HEK293 (cell line): Measurements from ENCODE around the gene MIB2.

Experiments
- CTCF ChIA-PET: fragments of 350-600 bp; formaldehyde crosslinking; extraction: SDS; loops from one replicate; lab custom pipeline; 2021; ENCODE audit warnings: antibody characterized with exemption; lab: Yijun Ruan, JAX
- POLR2A ChIA-PET: fragments of 300-600 bp; formaldehyde crosslinking; extraction: SDS; loops from one replicate; lab custom pipeline; 2020; ENCODE audit warnings: antibody characterized with exemption, inconsistent platforms; lab: Yijun Ruan, JAX
- H3K27ac ChIP-seq: fragments of 200-500 bp; sonication (Bioruptor generic); 2 replicates; pipeline ENCODE4 v1.5.1; 2014; ENCODE audit warnings: low read depth, low read length, control low read depth, inconsistent platforms; ENCODE audit errors: extremely low read depth
- H3K36me3 ChIP-seq, 2 experiments: fragments of 200-500 bp in 1 of 2; sonication (Bioruptor generic) in 1 of 2; 1 replicate in 1 of 2; 2 replicates in 1 of 2; pipeline ENCODE4 v1.5.1; 2014 to 2017; ENCODE audit warnings: inconsistent platforms in 2 of 2, low read length in 2 of 2; ENCODE audit not compliant: control insufficient read depth in 2 of 2, insufficient read depth in 1 of 2
- H3K4me1 ChIP-seq: fragments of 200-500 bp; sonication (Bioruptor generic); 2 replicates; pipeline ENCODE4 v1.5.1; 2014; ENCODE audit warnings: mild to moderate bottlenecking, low read length, inconsistent platforms; ENCODE audit not compliant: control insufficient read depth, insufficient read depth
- H3K4me3 ChIP-seq: 2 replicates; pipeline ENCODE4 v1.5.1; 2011; ENCODE audit warnings: low read depth, mild to moderate bottlenecking, control low read depth, low read length, moderate library complexity
- H3K9me3 ChIP-seq: fragments of 200-500 bp; sonication (Bioruptor generic); 2 replicates; pipeline ENCODE4 v1.5.1; 2014; ENCODE audit warnings: low read depth, low read length, inconsistent platforms; ENCODE audit not compliant: control insufficient read depth, insufficient read depth
- EGR2 ChIP-seq: fragments of 450-650 bp; formaldehyde crosslinking; IDR thresholded peaks from 2 replicates; pipeline ENCODE4 v1.5.1; 2016; ENCODE audit warnings: low read depth, missing biosample characterization, missing genetic modification characterization
- ELK4 ChIP-seq: IDR thresholded peaks from 2 replicates; pipeline ENCODE4 v1.6.1; 2011; ENCODE audit warnings: mild to moderate bottlenecking, low read depth, low read length, borderline replicate concordance
- FEZF1 ChIP-seq: fragments of 450-650 bp; formaldehyde crosslinking; IDR thresholded peaks from 2 replicates; pipeline ENCODE4 v1.5.1; 2016; ENCODE audit warnings: missing biosample characterization, missing genetic modification characterization
- GLI2 ChIP-seq: fragments of 450-650 bp; formaldehyde crosslinking; IDR thresholded peaks from 2 replicates; pipeline ENCODE4; 2017; ENCODE audit warnings: missing biosample characterization, missing genetic modification characterization, low read depth, borderline replicate concordance
- KLF8 ChIP-seq: fragments of 450-650 bp; formaldehyde crosslinking; IDR thresholded peaks from 2 replicates; pipeline ENCODE4 v1.5.1; 2016; ENCODE audit warnings: missing biosample characterization, missing genetic modification characterization
- SETDB1 ChIP-seq: IDR thresholded peaks from one replicate; pipeline ENCODE4 v1.6.1; 2017; ENCODE audit warnings: mild to moderate bottlenecking, low read length, moderate library complexity, mixed read lengths; ENCODE audit not compliant: insufficient read length
- ZNF146 ChIP-seq: fragments of 450-650 bp; formaldehyde crosslinking; IDR thresholded peaks from 2 replicates; pipeline ENCODE4 v1.5.1; 2016; ENCODE audit warnings: missing biosample characterization, missing genetic modification characterization
- ZNF211 ChIP-seq: fragments of 450-650 bp; formaldehyde crosslinking; IDR thresholded peaks from 2 replicates; pipeline ENCODE4 v1.5.1; 2016; ENCODE audit warnings: low read depth, missing biosample characterization, missing genetic modification characterization
- ZNF354C ChIP-seq: fragments of 450-650 bp; formaldehyde crosslinking; IDR thresholded peaks from 2 replicates; pipeline ENCODE4 v1.5.1; 2016; ENCODE audit warnings: missing biosample characterization, missing genetic modification characterization, low read depth, borderline replicate concordance
- ZNF529 ChIP-seq: fragments of 450-650 bp; formaldehyde crosslinking; IDR thresholded peaks from 2 replicates; pipeline ENCODE4 v1.5.1; 2017; ENCODE audit warnings: missing genetic modification characterization, missing biosample characterization; ENCODE audit not compliant: insufficient replicate concordance
- ZNF544 ChIP-seq: fragments of 450-650 bp; formaldehyde crosslinking; IDR thresholded peaks from 2 replicates; pipeline ENCODE4 v1.5.0; 2017; ENCODE audit warnings: missing biosample characterization, missing genetic modification characterization
- ZNF571 ChIP-seq: fragments of 450-650 bp; formaldehyde crosslinking; IDR thresholded peaks from 2 replicates; pipeline ENCODE4 v1.5.0; 2017; ENCODE audit warnings: missing biosample characterization, missing genetic modification characterization
- ZNF664 ChIP-seq: fragments of 450-650 bp; formaldehyde crosslinking; IDR thresholded peaks from 2 replicates; pipeline ENCODE4 v1.5.1; 2016; ENCODE audit warnings: missing biosample characterization, missing genetic modification characterization
- ZNF704 ChIP-seq: fragments of 450-650 bp; formaldehyde crosslinking; IDR thresholded peaks from 2 replicates; pipeline ENCODE4 v1.5.1; 2016; ENCODE audit warnings: missing biosample characterization, missing genetic modification characterization
- ZNF768 ChIP-seq: fragments of 450-650 bp; formaldehyde crosslinking; IDR thresholded peaks from 2 replicates; pipeline ENCODE4 v1.5.1; 2018; ENCODE audit warnings: missing biosample characterization, mild to moderate bottlenecking, missing genetic modification characterization
- ZNF792 ChIP-seq: fragments of 450-650 bp; formaldehyde crosslinking; IDR thresholded peaks from 2 replicates; pipeline ENCODE4 v1.5.1; 2016; ENCODE audit warnings: missing biosample characterization, missing genetic modification characterization
- TF ChIP-seq, protein P1 (sequence below): fragments of 450-650 bp; formaldehyde crosslinking; IDR thresholded peaks from 2 replicates; pipeline ENCODE4 v1.5.1; 2016; ENCODE audit warnings: missing biosample characterization, missing genetic modification characterization
- TF ChIP-seq, protein P2 (sequence below): fragments of 450-650 bp; formaldehyde crosslinking; IDR thresholded peaks from 2 replicates; pipeline ENCODE4 v1.5.0; 2017; ENCODE audit warnings: missing biosample characterization, missing genetic modification characterization, borderline replicate concordance
- TF ChIP-seq, protein P3 (sequence below): fragments of 450-650 bp; formaldehyde crosslinking; IDR thresholded peaks from 2 replicates; pipeline ENCODE4 v1.5.1; 2016; ENCODE audit warnings: missing biosample characterization, missing genetic modification characterization
- TF ChIP-seq, protein P4 (sequence below): fragments of 450-650 bp; formaldehyde crosslinking; IDR thresholded peaks from 2 replicates; pipeline ENCODE4 v1.5.1; 2016; ENCODE audit warnings: missing biosample characterization, missing genetic modification characterization

Gene MIB2

DNA sequence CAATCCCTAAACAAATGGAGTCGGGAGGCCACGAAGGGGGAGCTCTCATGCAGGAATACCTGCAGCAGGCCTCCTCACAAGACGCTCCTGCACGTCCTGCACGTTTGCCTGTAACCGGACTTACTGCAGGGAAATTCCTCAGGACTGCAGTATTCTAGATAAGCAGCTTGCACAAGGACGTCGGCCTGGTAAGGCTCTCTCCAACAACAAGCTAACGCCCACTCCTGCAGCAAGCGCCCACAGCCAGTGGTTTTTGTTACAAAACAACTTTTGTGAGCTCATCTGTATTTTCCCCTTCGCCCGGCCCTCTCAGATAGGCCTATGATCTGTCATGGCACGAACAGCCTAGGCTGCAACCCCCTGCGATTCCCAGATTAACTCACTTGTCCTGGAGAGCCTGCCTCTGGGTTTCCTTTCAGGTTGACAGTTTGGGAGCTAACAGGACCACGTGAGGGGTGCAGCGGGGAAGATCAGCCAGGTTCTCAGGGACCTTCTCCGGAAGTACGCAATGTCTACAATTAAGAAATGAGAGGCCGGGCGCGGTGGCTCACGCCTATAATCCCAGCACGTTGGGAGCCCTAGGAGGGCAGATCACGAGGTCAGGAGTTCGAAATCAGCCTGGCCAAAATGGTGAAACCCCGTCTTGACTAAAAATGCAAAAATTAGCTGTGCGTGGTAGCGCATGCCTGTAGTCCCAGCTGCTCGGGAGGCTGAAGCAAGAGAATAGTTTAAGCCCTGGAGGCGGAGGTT, 921 bp upstream of the MIB2 start (continued):
- no peak for TF ChIP-seq ZNF211 (tag by site-specific recombination)
- TF ChIP-seq ZNF792 (tag by site-specific recombination) = 0 out of 2 replicates have a peak, but pooled peaks have one; percentile 37
- TF ChIP-seq, protein P1, sequence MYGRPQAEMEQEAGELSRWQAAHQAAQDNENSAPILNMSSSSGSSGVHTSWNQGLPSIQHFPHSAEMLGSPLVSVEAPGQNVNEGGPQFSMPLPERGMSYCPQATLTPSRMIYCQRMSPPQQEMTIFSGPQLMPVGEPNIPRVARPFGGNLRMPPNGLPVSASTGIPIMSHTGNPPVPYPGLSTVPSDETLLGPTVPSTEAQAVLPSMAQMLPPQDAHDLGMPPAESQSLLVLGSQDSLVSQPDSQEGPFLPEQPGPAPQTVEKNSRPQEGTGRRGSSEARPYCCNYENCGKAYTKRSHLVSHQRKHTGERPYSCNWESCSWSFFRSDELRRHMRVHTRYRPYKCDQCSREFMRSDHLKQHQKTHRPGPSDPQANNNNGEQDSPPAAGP (tag by site-specific recombination) = 0 out of 2 replicates have a peak, but pooled peaks have one; percentile 15
- TF ChIP-seq, protein P2, sequence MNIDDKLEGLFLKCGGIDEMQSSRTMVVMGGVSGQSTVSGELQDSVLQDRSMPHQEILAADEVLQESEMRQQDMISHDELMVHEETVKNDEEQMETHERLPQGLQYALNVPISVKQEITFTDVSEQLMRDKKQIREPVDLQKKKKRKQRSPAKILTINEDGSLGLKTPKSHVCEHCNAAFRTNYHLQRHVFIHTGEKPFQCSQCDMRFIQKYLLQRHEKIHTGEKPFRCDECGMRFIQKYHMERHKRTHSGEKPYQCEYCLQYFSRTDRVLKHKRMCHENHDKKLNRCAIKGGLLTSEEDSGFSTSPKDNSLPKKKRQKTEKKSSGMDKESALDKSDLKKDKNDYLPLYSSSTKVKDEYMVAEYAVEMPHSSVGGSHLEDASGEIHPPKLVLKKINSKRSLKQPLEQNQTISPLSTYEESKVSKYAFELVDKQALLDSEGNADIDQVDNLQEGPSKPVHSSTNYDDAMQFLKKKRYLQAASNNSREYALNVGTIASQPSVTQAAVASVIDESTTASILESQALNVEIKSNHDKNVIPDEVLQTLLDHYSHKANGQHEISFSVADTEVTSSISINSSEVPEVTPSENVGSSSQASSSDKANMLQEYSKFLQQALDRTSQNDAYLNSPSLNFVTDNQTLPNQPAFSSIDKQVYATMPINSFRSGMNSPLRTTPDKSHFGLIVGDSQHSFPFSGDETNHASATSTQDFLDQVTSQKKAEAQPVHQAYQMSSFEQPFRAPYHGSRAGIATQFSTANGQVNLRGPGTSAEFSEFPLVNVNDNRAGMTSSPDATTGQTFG (tag by site-specific recombination) = no peak
- TF ChIP-seq SETDB1 = no peak
- TF ChIP-seq, protein P3, sequence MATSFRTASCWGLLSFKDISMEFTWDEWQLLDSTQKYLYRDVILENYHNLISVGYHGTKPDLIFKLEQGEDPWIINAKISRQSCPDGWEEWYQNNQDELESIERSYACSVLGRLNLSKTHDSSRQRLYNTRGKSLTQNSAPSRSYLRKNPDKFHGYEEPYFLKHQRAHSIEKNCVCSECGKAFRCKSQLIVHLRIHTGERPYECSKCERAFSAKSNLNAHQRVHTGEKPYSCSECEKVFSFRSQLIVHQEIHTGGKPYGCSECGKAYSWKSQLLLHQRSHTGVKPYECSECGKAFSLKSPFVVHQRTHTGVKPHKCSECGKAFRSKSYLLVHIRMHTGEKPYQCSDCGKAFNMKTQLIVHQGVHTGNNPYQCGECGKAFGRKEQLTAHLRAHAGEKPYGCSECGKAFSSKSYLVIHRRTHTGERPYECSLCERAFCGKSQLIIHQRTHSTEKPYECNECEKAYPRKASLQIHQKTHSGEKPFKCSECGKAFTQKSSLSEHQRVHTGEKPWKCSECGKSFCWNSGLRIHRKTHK = no peak
- TF ChIP-seq EGR2 = peak; percentile 84
- no peak for TF ChIP-seq FEZF1 (tag by site-specific recombination)
- no peak for TF ChIP-seq ELK4
- TF ChIP-seq ZNF544 = no peak
- TF ChIP-seq ZNF354C = no peak
- no peak for TF ChIP-seq ZNF146 (tag by site-specific recombination)
- TF ChIP-seq GLI2 (tag by site-specific recombination) = no peak
- TF ChIP-seq, all 188 proteins: peak for 26

DNA sequence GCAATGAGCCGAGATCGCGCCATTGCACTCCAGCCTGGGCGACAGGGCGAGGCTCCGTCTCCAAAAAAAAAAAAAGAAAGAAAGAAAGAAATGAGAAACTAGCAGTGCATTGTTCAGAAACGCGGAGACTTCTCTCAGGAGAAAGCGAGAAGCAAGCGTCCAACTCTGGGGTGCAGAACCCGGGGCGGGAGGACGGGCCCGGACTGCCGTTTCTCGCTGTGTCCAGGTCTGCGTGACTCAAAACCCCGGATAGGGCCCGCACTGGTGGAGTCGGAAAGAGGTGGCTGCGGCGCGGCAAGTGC, 395 bp upstream of the MIB2 start:
- peak overlapping the region; percentile 100 for H3K4me3 ChIP-seq
- POLR2A ChIA-PET = interaction anchor here (0.7 to 3.5 kb wide), 7 partner anchors 12 to 777 kb away, joined by 3 to 17 read pairs (median 4); partner anchors contain the start of genes MORN1 and RER1
- H3K4me1 ChIP-seq = 0 out of 2 replicates have a peak, but pooled peaks cover 3% of the 10 kb centered on the region
- H3K27ac ChIP-seq = peak overlapping the region; percentile 40; the same call in 1 of the 2 replicates
- CTCF ChIA-PET = interaction anchor here (0.6 to 0.9 kb wide), 2 partner anchors 216 to 592 kb away, joined by 3 to 4 read pairs; partner anchors contain the start of gene CCNL2
- H3K9me3 ChIP-seq = no peaks in the 10 kb centered on the region
- H3K36me3 ChIP-seq = peaks cover 0 to 27% of the 10 kb centered on the region in 2 experiments; a peak in 1 of 3 replicates
- no peak for TF ChIP-seq KLF8 (tag by site-specific recombination)
- no peak for TF ChIP-seq ZNF529
- TF ChIP-seq, protein P4, sequence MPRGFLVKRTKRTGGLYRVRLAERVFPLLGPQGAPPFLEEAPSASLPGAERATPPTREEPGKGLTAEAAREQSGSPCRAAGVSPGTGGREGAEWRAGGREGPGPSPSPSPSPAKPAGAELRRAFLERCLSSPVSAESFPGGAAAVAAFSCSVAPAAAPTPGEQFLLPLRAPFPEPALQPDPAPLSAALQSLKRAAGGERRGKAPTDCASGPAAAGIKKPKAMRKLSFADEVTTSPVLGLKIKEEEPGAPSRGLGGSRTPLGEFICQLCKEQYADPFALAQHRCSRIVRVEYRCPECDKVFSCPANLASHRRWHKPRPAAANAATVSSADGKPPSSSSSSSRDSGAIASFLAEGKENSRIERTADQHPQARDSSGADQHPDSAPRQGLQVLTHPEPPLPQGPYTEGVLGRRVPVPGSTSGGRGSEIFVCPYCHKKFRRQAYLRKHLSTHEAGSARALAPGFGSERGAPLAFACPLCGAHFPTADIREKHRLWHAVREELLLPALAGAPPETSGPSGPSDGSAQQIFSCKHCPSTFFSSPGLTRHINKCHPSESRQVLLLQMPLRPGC (tag by site-specific recombination) = no peak
- TF ChIP-seq ZNF354C = no peak
- TF ChIP-seq ZNF664 (tag by site-specific recombination) = no peak
- TF ChIP-seq ZNF571 = no peak
- no peak for TF ChIP-seq ZNF768 (tag by site-specific recombination)
- TF ChIP-seq ZNF704 (tag by site-specific recombination) = no peak
